ENCODE measurements around the gene EPHB1. TPM values are rescaled to one million over a fixed set of nuclear protein-coding genes. Genes with fewer than 3 reads are reported as not detected.

Gene EPHB1
- polyA plus RNA-seq, 3 donors = 0.06 to 0.55 TPM; not detected in 1

DNA sequence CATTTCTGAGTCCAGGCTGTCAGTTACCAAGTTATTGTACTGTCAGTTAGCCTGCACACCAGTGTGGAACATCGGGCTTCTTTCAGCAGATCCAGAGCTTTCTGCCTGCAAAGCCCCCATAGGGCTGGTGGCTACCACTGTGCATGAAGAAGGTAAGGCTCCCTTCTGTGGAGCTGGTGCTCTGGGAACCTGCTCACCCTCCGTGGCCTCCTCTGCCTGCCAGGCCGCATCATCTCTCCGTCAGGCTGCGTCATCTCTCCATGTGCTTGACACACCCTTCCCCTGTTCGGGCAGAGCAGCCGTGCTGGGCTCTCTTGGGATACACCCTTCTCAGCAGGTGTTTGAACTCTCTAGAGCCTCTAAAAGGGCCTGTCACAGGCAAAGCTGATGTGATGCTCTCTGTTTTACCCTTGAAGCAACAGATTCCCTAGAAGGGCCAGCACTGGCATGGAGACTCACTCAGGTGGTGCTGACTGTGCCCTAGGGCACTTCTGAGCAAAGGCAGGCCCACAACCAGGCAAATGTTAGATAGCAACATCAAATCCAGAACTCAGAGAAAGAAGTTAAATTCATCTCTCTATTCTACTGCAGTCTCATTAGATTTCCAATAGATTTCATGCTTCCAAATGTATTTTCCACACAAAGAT is 261.1 kb downstream of the EPHB1 start:
- H3K9me3 ChIP-seq (replicated peaks in 1 of 2; ENCODE audit: control insufficient read depth in 1 of 2, insufficient read depth in 1 of 2, low read length in 2 of 2) = no peaks in the 10 kb centered on the region
- TF ChIP-seq, protein P1, sequence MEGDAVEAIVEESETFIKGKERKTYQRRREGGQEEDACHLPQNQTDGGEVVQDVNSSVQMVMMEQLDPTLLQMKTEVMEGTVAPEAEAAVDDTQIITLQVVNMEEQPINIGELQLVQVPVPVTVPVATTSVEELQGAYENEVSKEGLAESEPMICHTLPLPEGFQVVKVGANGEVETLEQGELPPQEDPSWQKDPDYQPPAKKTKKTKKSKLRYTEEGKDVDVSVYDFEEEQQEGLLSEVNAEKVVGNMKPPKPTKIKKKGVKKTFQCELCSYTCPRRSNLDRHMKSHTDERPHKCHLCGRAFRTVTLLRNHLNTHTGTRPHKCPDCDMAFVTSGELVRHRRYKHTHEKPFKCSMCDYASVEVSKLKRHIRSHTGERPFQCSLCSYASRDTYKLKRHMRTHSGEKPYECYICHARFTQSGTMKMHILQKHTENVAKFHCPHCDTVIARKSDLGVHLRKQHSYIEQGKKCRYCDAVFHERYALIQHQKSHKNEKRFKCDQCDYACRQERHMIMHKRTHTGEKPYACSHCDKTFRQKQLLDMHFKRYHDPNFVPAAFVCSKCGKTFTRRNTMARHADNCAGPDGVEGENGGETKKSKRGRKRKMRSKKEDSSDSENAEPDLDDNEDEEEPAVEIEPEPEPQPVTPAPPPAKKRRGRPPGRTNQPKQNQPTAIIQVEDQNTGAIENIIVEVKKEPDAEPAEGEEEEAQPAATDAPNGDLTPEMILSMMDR (IDR thresholded peaks at IDR 0.05) = no peak
- H3K27ac Mint-ChIP-seq = no peak overlapping the region
- no peaks in the 10 kb centered on the region for H3K36me3 Mint-ChIP-seq
- no peaks in the 10 kb centered on the region for H3K79me2 ChIP-seq (ENCODE audit: insufficient read depth, low read length)
- H3K9me3 Mint-ChIP-seq = peaks cover 0 to 8% (median 3%) of the 10 kb centered on the region in 7 donors
- no peaks in the 10 kb centered on the region for H3K36me3 ChIP-seq (replicated peaks in 1 of 2; ENCODE audit: control insufficient read depth in 1 of 2, insufficient read depth in 2 of 2, low read length in 2 of 2)
- no peak overlapping the region for H2AFZ ChIP-seq (ENCODE audit: insufficient read depth, low read depth, low read length, poor library complexity, severe bottlenecking)
- H3K27me3 Mint-ChIP-seq (ENCODE audit: low read depth in 3 of 3) = peaks cover 0 to 5% (median 5%) of the 10 kb centered on the region in 3 donors
- no peak overlapping the region for H3K9ac ChIP-seq (ENCODE audit: insufficient read depth, low read length, poor library complexity, severe bottlenecking)
- H3K4me3 ChIP-seq (replicated peaks in 1 of 3; ENCODE audit: low read depth in 2 of 3, low read length in 3 of 3) = no peak overlapping the region
- H3K4me3 Mint-ChIP-seq = no peak overlapping the region
- DNase-seq = no peak
- no peaks in the 10 kb centered on the region for H3K4me1 ChIP-seq (ENCODE audit: control insufficient read depth in 1 of 2, insufficient read depth in 2 of 2, low read length in 2 of 2)
- WGBS (ENCODE audit: insufficient coverage) = 88% methylated on average over 7 of the region's 7 CpGs
- intact Hi-C loops (cut with micrococcal nuclease) = no loop called here
- H3K4me2 ChIP-seq (replicated peaks; ENCODE audit: extremely low read depth, low read length, poor library complexity, severe bottlenecking) = no peak overlapping the region
- no peaks in the 10 kb centered on the region for H3K4me1 Mint-ChIP-seq
- H3K27ac ChIP-seq (ENCODE audit: low read depth in 1 of 2, low read length in 2 of 2) = no peak overlapping the region
- H4K20me1 ChIP-seq (ENCODE audit: insufficient read depth, low read length) = no peaks in the 10 kb centered on the region
- no peaks in the 10 kb centered on the region for H3K27me3 ChIP-seq (ENCODE audit: control insufficient read depth in 2 of 2, insufficient read depth in 2 of 2, low read length in 2 of 2)

DNA sequence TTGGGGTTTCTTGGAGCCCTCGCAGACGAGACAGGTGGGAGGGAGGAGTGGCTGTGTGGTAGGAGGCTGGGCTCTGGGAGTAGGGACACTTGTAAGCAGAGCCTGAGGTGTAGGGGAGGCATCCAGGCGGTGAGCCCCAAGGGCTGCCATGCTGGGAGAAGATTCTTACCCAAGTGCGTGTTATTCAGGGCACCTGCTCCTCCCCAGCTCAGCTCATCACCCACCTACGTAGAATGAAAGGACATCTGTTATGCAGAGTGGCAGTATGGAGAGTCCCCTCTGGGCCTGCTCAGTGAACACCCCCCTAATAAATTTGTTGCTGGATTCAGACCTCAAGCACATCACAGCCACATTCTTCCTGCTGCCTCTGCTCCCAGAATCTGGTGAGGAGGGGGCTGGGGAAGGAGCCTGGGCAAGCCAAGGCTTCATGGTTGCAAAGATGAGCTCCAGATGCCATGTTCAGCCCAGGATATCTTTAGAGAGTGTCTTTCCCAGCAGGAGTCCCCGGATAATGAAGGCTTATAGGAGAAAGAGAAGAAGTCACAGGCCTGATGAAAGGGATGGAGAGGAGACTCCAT is 261.8 kb downstream of the EPHB1 start:
- no CpG with 5 or more reads among the region's 6 CpGs for WGBS (ENCODE audit: insufficient coverage)
- intact Hi-C loops (cut with micrococcal nuclease) = no loop called here
- Histone ChIP-seq H4K20me1 (ENCODE audit: insufficient read depth, low read length) (no peaks in the 10 kb centered on the region), H3K79me2 (ENCODE audit: insufficient read depth, low read length) (no peaks in the 10 kb centered on the region), H3K9me3 (replicated peaks in 1 of 2; ENCODE audit: control insufficient read depth in 1 of 2, insufficient read depth in 1 of 2, low read length in 2 of 2) (no peaks in the 10 kb centered on the region), H3K36me3 (replicated peaks in 1 of 2; ENCODE audit: control insufficient read depth in 1 of 2, insufficient read depth in 2 of 2, low read length in 2 of 2) (no peaks in the 10 kb centered on the region), H3K4me1 (ENCODE audit: control insufficient read depth in 1 of 2, insufficient read depth in 2 of 2, low read length in 2 of 2) (no peaks in the 10 kb centered on the region), H3K27me3 (ENCODE audit: control insufficient read depth in 2 of 2, insufficient read depth in 2 of 2, low read length in 2 of 2) (no peaks in the 10 kb centered on the region), H3K27ac (ENCODE audit: low read depth in 1 of 2, low read length in 2 of 2) (no peak overlapping the region), H2AFZ (ENCODE audit: insufficient read depth, low read depth, low read length, poor library complexity, severe bottlenecking) (no peak overlapping the region), H3K4me3 (replicated peaks in 1 of 3; ENCODE audit: low read depth in 2 of 3, low read length in 3 of 3) (no peak overlapping the region), H3K9ac (ENCODE audit: insufficient read depth, low read length, poor library complexity, severe bottlenecking) (no peak overlapping the region), H3K4me2 (replicated peaks; ENCODE audit: extremely low read depth, low read length, poor library complexity, severe bottlenecking) (no peak overlapping the region)
- H3K4me1 Mint-ChIP-seq = no peaks in the 10 kb centered on the region
- no peaks in the 10 kb centered on the region for H3K36me3 Mint-ChIP-seq
- H3K4me3 Mint-ChIP-seq = no peak overlapping the region
- peaks cover 0 to 5% (median 5%) of the 10 kb centered on the region in 3 donors for H3K27me3 Mint-ChIP-seq (ENCODE audit: low read depth in 3 of 3)
- TF ChIP-seq, protein P1 (IDR thresholded peaks at IDR 0.05) = no peak
- peaks cover 0 to 8% (median 3%) of the 10 kb centered on the region in 7 donors for H3K9me3 Mint-ChIP-seq
- H3K27ac Mint-ChIP-seq = no peak overlapping the region
- no peak for DNase-seq
